Activated CD4-positive, alpha-beta T cell treated with anti-CD3 and anti-CD28 coated beads, Interleukin-2, amount 50 U/mL, for 48 hours (primary cell): ENCODE results near the gene SCN9A.
A peak's percentile ranks its signal among the peaks of the same experiment; 100 is the strongest.
"Not testable (repeated sequence)": the region's sequence is repeated elsewhere in the genome, so short reads cannot be mapped to it uniquely, and the experiment has no call there.

Experiments used
- DNase-seq, 2 experiments: peaks; one replicate each; pipeline ENCODE4 v3.0.0-alpha.2; 2020

Gene SCN9A

GRCh38 chr2:166239548-166239947 is 136.2 kb downstream of the SCN9A start:
- DNase-seq = no peak

DNA sequence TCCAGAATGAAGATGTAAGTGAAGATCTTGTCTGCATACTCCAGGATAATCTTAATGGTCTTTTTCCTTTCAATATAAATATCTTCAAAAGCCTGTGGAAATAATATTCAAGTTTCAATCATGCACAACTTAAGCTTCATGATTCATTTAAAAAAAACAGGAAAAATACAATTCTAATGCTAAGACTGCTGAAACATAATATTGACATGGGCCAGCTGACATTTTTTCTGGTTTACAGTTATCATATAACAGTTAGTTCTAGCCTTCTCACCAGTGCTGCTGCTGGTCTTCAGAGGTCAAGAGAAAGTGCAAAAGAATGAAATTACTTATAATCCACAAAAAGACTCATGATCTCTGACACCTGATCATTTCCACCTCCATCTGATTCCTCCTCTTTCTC is 137.6 kb downstream of the SCN9A start:
- DNase-seq = no peak

- DNase-seq = no peak
These were observed 141.5 kb downstream of the SCN9A start for GRCh38 chr2:166234112-166234846.

- DNase-seq = no peak
These were observed 142.5 kb downstream of the SCN9A start for GRCh38 chr2:166233244-166233643.

DNA sequence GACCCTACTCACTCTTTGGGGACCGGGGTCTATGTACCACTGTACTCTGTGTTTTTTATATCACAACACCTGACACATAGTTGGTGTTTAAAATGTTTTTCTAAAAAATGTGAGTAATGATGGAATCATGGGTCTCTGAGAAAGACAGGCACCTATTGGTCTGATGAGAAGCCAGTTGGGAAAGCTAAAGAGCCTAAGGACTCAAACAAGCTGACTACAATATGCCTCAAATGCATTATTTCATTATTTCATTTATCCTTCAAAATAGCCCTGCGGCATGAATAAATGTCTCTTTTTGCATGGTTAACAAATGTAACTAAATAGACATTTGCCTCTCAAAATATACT is 145.0 kb downstream of the SCN9A start:
- no peak for DNase-seq

DNA sequence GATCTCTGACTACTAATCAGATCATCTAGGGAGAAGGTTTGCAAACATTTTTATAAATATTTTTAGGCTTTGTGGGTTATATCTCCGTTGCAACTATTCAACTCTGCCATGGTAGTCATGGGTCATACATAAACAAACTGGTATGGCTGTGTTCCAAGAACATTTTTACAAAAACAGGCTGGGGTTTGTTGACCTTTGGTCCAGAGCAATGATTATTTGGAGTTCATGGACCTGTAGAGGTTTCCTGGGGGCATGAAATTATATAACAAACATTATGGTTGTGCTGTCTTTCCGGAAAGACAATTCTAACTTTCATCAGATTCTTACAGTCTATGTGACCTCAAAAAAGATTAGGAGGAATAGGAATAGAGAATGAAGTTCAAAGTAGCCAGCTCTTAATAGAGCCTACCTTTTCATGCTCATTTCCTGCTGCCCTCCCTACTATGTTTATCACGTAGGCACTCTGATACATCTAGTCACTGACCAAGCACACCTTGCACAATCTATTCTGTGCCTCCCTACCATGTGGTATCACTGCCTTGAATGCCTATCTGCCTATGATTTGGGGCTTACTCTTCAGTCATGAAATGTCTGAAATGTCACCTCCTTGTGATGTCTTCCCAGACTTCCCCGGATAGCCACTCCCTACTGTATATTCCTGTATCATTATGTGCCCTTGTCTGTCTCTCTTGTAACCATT is 145.6 kb downstream of the SCN9A start:
- no peak for DNase-seq

GRCh38 chr2:166229678-166230023 is 146.1 kb downstream of the SCN9A start:
- no peak for DNase-seq

- no peak for DNase-seq
These were observed 151.5 kb downstream of the SCN9A start for GRCh38 chr2:166224197-166224596.

DNA sequence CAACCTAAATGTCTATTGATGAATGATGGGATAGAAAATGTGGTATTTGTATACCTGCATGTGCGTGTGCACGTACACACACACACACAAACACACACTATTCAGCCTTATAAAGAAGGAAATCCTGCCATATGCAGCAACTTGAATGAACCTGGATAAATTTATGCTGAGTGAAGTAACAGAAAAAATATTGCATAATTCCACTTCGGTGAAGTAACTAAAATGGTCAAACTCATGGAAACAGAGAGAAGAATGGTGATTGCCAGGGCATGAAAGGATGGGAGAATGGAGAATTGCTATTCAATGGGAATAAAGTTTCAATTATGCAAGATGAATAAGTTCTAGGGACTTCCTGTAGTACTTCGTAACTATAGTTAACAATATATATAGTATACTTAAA is 152.4 kb downstream of the SCN9A start:
- DNase-seq = no peak

- DNase-seq = no peak
These were observed 164.7 kb downstream of the SCN9A start for GRCh38 chr2:166211079-166211478.

- DNase-seq = not testable (repeated sequence)
These were observed 165.8 kb downstream of the SCN9A start for GRCh38 chr2:166209944-166210343.

GRCh38 chr2:166209367-166209766 is 166.4 kb downstream of the SCN9A start:
- not testable (repeated sequence) for DNase-seq

- DNase-seq = not testable (repeated sequence)
These were observed 169.6 kb downstream of the SCN9A start for GRCh38 chr2:166206153-166206552.

DNA sequence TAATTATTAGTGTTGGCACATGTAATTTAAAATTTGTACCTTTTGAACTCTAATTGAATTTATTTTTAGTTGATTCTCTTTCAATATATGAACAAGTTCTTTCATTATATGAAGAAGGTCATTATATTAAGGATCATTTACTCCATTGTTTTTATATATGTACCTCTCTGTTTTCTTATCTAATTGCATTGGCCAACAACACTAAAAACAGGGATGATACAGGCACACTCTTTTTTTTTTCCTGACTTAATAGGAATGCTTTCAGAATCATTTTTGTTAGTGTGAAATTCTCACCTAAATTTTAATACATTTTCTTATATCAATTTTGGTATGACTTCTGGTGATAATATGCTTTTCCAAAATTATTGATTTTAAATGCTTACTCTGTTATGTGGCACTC is 173.0 kb downstream of the SCN9A start:
- DNase-seq = no peak

DNA sequence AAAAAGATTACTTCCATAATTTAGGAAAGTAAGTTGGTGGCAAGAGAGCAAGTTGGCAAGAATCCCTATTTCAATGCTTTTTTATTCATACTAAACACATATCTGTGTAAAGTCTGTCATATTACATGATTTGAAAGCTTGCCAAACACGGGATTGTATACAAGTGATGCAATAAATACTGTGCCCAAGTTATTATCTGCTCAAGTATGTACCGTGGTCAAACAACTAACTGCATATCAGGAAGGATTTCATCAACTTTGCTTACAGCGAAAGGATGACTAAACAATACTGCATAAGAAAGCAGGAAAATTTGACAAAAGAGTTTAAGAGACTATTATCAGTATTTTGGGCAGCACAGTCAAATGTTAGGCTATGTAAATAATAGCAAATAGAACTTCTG is 178.3 kb downstream of the SCN9A start:
- no peak for DNase-seq

DNA sequence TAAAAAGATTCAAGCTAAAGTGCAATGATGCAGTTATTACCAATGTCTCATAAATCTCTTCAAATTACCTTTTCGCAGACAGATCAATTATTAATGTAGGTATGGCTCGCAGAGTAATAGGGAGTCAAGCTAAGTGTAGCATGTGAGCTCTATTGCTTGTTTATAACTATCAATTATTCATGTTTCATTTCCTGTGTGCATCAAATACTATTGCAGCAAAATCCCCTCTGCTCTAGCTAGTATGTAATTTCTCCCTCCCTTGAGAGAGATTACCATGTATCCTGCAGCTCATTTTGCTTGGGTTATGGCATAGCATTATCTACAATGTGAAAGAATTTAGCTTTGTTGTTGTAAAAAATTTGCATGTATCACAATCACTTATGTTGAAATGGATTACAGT is 182.3 kb downstream of the SCN9A start:
- DNase-seq = no peak

GRCh38 chr2:166188084-166188483 is 187.7 kb downstream of the SCN9A start:
- no peak for DNase-seq

- no peak for DNase-seq
These were observed 191.0 kb downstream of the SCN9A start for GRCh38 chr2:166184789-166185188.

DNA sequence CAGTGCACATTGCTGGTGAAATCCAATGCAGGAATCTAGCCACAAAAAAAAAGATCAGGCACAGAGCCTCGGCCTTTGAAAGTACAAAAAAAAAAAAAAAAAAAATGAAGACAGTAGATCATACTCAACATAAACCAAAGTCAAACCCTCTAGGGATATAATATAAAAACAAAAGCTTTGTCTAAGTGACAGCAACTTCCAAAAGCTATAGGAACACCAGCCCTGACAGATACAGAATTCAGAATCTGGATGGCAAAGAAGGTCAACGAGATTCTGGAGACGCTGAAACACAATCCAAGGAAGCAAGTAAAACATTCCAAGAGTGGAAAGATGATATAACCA is 194.0 kb downstream of the SCN9A start:
- DNase-seq = no peak

GRCh38 chr2:166180951-166181812 is 194.6 kb downstream of the SCN9A start:
- DNase-seq = peak; percentile 21 to 42

GRCh38 chr2:166179201-166179600 is 196.5 kb downstream of the SCN9A start:
- no peak for DNase-seq

GRCh38 chr2:166173263-166173662 is 202.5 kb downstream of the SCN9A start:
- no peak for DNase-seq

DNA sequence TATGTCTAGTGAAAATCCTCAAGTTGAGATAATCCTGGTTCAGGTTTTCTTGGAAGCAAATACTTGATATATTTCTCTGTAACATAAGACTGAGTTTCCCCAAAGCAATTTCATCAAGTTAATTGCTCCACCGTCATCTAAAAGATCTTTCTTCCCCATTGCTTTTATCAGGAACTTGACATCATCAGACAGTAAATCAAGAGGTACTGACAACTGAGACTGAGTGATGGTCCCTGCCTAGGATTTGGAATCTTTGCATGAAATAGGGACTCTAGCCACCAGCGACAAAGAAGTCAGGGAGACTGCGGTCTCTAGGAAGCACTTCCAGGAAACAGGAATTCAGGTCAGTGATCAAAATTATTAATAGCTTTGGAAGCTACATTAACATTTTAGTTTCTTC is 204.5 kb downstream of the SCN9A start:
- DNase-seq = no peak

DNA sequence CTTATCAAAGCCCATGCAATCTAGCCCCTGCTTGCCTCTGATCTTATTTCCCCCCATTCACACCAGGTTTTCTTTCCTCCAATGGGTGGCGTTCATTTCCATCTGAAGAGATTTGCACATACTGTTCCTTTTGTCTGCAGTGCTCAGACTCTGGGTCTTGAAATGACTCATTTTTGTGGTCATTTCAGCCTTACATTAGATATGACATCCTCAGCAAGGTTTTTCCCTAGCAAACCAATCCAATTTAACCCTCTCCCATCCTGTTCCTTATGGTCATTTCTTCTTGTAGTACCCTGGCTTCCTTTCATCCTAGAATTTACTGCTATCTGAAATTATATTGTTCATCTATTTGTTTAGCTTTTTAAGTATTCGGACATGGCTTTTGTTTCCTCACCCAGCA is 205.4 kb downstream of the SCN9A start:
- DNase-seq = no peak
